ENCODE data around the gene GTF2H3.

DNA sequence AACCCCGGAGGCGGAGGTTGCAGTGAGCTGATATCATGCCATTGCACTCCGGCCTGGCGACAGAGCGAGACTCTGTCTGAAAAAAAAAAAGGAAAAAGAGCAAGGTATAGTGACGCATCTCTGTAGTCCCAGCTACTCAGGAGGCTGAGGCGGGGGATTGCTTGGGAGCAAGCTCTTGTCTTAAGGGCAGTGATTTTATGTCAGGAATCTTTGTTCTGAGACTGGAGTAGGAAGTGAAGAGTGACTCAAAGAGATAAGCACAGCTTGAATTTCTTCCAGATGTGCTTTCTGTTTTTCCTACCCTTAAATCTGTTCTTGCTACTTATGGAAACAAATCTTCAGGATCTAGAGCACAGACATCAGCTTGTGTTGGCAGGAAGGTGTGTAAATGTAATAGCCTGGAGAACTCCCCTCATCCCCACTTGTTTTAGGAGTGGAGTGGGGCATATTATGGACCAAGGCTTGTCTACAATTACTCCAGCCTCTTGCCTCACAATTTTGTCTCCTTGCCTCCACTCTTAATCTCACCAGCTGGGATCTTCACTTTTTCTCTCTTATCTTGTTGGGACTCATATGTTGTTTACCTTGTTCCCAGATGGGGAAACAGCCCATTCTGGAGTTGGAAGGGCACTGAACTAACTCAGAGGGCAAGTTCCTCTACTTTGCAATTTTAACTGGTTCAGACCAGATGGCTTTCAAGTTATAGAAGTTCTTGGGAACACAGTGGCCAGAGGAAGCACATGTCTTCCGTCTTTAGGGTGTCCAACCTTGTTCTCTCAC is 41.7 kb upstream of the GTF2H3 start:
- no peak for TF ChIP-seq LCOR (CRISPR knock-in tag; IDR thresholded peaks at IDR 0.05)
- no peak for TF ChIP-seq KLF10 (CRISPR knock-in tag; IDR thresholded peaks at IDR 0.05)
- no peak for TF ChIP-seq ELF1 (tag; IDR thresholded peaks at IDR 0.05)
- no peak for TF ChIP-seq RAD51 (IDR thresholded peaks at IDR 0.05; ENCODE audit: borderline replicate concordance, low read depth)
- no peak for TF ChIP-seq POU5F1 (IDR thresholded peaks at IDR 0.05; ENCODE audit: borderline replicate concordance, low read depth, low read length, partially characterized antibody)
- TF ChIP-seq, protein P1, sequence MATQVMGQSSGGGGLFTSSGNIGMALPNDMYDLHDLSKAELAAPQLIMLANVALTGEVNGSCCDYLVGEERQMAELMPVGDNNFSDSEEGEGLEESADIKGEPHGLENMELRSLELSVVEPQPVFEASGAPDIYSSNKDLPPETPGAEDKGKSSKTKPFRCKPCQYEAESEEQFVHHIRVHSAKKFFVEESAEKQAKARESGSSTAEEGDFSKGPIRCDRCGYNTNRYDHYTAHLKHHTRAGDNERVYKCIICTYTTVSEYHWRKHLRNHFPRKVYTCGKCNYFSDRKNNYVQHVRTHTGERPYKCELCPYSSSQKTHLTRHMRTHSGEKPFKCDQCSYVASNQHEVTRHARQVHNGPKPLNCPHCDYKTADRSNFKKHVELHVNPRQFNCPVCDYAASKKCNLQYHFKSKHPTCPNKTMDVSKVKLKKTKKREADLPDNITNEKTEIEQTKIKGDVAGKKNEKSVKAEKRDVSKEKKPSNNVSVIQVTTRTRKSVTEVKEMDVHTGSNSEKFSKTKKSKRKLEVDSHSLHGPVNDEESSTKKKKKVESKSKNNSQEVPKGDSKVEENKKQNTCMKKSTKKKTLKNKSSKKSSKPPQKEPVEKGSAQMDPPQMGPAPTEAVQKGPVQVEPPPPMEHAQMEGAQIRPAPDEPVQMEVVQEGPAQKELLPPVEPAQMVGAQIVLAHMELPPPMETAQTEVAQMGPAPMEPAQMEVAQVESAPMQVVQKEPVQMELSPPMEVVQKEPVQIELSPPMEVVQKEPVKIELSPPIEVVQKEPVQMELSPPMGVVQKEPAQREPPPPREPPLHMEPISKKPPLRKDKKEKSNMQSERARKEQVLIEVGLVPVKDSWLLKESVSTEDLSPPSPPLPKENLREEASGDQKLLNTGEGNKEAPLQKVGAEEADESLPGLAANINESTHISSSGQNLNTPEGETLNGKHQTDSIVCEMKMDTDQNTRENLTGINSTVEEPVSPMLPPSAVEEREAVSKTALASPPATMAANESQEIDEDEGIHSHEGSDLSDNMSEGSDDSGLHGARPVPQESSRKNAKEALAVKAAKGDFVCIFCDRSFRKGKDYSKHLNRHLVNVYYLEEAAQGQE (IDR thresholded peaks at IDR 0.05; ENCODE audit: borderline replicate concordance): no peak
- TF ChIP-seq, protein P1 (CRISPR knock-in tag; IDR thresholded peaks at IDR 0.05; ENCODE audit: low read depth): no peak
- no peak for TF ChIP-seq NFIC (IDR thresholded peaks at IDR 0.05)
- TF ChIP-seq RAD21 (CRISPR knock-in tag; conservative IDR thresholded peaks at IDR 0.05 in 1 of 2, IDR thresholded peaks at IDR 0.05 in 1 of 2): no peak
- TF ChIP-seq, protein P2, sequence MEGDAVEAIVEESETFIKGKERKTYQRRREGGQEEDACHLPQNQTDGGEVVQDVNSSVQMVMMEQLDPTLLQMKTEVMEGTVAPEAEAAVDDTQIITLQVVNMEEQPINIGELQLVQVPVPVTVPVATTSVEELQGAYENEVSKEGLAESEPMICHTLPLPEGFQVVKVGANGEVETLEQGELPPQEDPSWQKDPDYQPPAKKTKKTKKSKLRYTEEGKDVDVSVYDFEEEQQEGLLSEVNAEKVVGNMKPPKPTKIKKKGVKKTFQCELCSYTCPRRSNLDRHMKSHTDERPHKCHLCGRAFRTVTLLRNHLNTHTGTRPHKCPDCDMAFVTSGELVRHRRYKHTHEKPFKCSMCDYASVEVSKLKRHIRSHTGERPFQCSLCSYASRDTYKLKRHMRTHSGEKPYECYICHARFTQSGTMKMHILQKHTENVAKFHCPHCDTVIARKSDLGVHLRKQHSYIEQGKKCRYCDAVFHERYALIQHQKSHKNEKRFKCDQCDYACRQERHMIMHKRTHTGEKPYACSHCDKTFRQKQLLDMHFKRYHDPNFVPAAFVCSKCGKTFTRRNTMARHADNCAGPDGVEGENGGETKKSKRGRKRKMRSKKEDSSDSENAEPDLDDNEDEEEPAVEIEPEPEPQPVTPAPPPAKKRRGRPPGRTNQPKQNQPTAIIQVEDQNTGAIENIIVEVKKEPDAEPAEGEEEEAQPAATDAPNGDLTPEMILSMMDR (IDR thresholded peaks at IDR 0.05 in 2 of 3, conservative IDR thresholded peaks at IDR 0.05 in 1 of 3; ENCODE audit: insufficient read depth in 2 of 3, low read depth in 1 of 3, low read length in 3 of 3): no peak

All from K562 (cell line).